Measurements from ENCODE around the gene ATXN10. TPM values are rescaled to one million over a fixed set of nuclear protein-coding genes. Genes with fewer than 3 reads are reported as not detected.

Gene ATXN10
- total RNA-seq, 2 experiments from 2014 or later: 43.8 to 48.0 TPM

DNA sequence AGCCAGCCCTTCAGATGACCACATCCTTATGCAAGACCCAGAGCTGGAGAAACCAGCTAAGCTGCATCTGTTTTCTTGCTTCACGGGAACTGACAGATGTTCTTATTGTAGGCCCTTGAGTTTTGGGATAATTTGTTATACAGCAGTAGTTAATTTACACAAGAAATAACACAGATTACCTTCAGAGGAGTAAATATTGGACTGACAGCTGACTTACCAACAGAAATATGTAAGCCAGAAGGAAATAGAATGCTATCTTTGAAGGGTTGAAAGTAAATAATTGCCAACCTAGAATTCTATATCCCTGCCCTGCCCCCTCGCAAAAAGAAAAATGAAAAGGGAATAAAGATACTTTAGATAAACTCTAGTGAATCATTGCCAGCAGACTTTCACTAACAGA is 181.2 kb downstream of the ATXN10 start:
- POLR2A ChIA-PET: no interaction called here
- ATAC-seq (ENCODE audit: poor library complexity): no peak
- H3K27ac Mint-ChIP-seq: no peak overlapping the region

DNA sequence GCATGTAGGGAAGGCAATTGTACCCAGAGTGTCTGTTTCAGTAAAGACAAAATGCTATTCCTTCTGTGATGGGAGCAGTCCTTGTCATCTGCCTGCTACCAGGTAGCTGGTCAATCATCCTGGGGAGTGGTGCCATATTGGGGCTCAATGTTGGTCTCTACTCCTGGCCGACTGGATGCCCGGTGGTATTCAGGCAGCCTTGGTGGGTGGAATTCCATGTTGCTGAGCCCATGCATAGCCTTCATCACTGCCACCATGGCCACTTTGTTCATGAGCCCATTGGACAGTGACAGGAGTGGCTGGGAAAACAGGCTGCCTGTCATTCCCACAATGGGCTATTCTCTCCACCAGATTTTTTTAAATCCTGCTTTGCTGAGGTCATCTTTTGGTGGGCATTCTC is 184.3 kb downstream of the ATXN10 start:
- POLR2A ChIA-PET: no interaction called here
- no peak overlapping the region for H3K4me3 ChIP-seq (ENCODE audit: low read length)
- peaks cover 65% of the 10 kb centered on the region for H3K36me3 Mint-ChIP-seq (ENCODE audit: low read depth)

More for the DNA sequence above, 181.2 kb downstream of the ATXN10 start:
- no peaks in the 10 kb centered on the region for H3K27me3 ChIP-seq (ENCODE audit: control insufficient read depth in 1 of 2, insufficient read depth in 2 of 2, low read length in 2 of 2)
- H3K4me3 Mint-ChIP-seq: no peak overlapping the region
- no peak overlapping the region for H3K4me3 ChIP-seq (ENCODE audit: low read length)
- TF ChIP-seq, protein P1, sequence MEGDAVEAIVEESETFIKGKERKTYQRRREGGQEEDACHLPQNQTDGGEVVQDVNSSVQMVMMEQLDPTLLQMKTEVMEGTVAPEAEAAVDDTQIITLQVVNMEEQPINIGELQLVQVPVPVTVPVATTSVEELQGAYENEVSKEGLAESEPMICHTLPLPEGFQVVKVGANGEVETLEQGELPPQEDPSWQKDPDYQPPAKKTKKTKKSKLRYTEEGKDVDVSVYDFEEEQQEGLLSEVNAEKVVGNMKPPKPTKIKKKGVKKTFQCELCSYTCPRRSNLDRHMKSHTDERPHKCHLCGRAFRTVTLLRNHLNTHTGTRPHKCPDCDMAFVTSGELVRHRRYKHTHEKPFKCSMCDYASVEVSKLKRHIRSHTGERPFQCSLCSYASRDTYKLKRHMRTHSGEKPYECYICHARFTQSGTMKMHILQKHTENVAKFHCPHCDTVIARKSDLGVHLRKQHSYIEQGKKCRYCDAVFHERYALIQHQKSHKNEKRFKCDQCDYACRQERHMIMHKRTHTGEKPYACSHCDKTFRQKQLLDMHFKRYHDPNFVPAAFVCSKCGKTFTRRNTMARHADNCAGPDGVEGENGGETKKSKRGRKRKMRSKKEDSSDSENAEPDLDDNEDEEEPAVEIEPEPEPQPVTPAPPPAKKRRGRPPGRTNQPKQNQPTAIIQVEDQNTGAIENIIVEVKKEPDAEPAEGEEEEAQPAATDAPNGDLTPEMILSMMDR (IDR thresholded peaks at IDR 0.05): no peak
- no peaks in the 10 kb centered on the region for H3K4me1 ChIP-seq (ENCODE audit: insufficient read depth, low read length)
- DNase-seq: no peak
- H3K9me3 Mint-ChIP-seq: peaks cover 13% of the 10 kb centered on the region
- no peak overlapping the region for H3K27ac ChIP-seq (ENCODE audit: low read depth in 1 of 2, low read length in 2 of 2)
- intact Hi-C loops (cut with DNase I, micrococcal nuclease): no loop called here
- no peaks in the 10 kb centered on the region for H3K4me1 Mint-ChIP-seq (ENCODE audit: low read depth)
- CTCF ChIA-PET: no interaction called here
- peaks cover 89% of the 10 kb centered on the region for H3K36me3 Mint-ChIP-seq (ENCODE audit: low read depth)
- peaks cover 49% of the 10 kb centered on the region for H3K36me3 ChIP-seq (ENCODE audit: insufficient read depth, low read length)
- no peaks in the 10 kb centered on the region for H3K27me3 Mint-ChIP-seq
- H3K9me3 ChIP-seq (ENCODE audit: control insufficient read depth in 1 of 2, insufficient read depth in 1 of 2, low read length in 2 of 2): peaks cover 12 to 17% of the 10 kb centered on the region in 2 experiments

DNA sequence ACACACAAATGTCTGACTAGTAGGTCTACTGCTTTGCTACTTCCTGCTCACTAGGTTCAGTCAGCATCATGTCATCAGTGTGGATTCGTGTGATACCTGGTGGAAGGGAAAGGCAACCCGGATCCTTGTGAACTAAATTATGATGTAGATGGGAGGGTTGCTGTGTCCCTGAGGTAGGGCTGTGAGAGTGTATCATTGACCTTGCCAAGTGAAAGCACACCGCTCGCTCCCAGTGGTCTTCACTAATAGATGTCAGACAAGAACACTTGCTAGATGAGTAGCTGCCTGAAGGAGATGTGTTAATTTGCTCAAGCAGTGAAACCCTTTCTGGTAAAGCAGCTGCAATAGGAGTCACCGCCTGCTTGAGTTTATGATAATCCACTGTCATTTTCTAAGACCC is 185.9 kb downstream of the ATXN10 start:
- DNase-seq (no peak), ATAC-seq (ENCODE audit: poor library complexity) (no peak)
- no peak overlapping the region for H3K4me3 ChIP-seq (ENCODE audit: low read length)
- peaks cover 5 to 30% of the 10 kb centered on the region in 2 experiments for H3K9me3 ChIP-seq (ENCODE audit: control insufficient read depth in 1 of 2, insufficient read depth in 1 of 2, low read length in 2 of 2)
- ChIA-PET CTCF (no interaction called here), POLR2A (no interaction called here)
- intact Hi-C loops (cut with DNase I, micrococcal nuclease): no loop called here
- peaks cover 51% of the 10 kb centered on the region for H3K36me3 Mint-ChIP-seq (ENCODE audit: low read depth)
- H3K27me3 ChIP-seq (ENCODE audit: control insufficient read depth in 1 of 2, insufficient read depth in 2 of 2, low read length in 2 of 2): no peaks in the 10 kb centered on the region
- no peak overlapping the region for H3K27ac Mint-ChIP-seq
- peaks cover 2% of the 10 kb centered on the region for H3K9me3 Mint-ChIP-seq
- no peaks in the 10 kb centered on the region for H3K27me3 Mint-ChIP-seq
- H3K4me1 Mint-ChIP-seq (ENCODE audit: low read depth): no peaks in the 10 kb centered on the region
- peaks cover 8% of the 10 kb centered on the region for H3K36me3 ChIP-seq (ENCODE audit: insufficient read depth, low read length)
- no peaks in the 10 kb centered on the region for H3K4me1 ChIP-seq (ENCODE audit: insufficient read depth, low read length)
- H3K4me3 Mint-ChIP-seq: no peak overlapping the region
- no peak overlapping the region for H3K27ac ChIP-seq (ENCODE audit: low read depth in 1 of 2, low read length in 2 of 2)
- TF ChIP-seq, protein P1 (IDR thresholded peaks at IDR 0.05): no peak

More for the DNA sequence above, 184.3 kb downstream of the ATXN10 start:
- CTCF ChIA-PET: no interaction called here
- ATAC-seq (ENCODE audit: poor library complexity) (no peak), DNase-seq (no peak)
- Histone ChIP-seq H3K36me3 (ENCODE audit: insufficient read depth, low read length) (peaks cover 22% of the 10 kb centered on the region), H3K4me1 (ENCODE audit: insufficient read depth, low read length) (no peaks in the 10 kb centered on the region), H3K9me3 (ENCODE audit: control insufficient read depth in 1 of 2, insufficient read depth in 1 of 2, low read length in 2 of 2) (peaks cover 12 to 26% of the 10 kb centered on the region in 2 experiments), H3K27me3 (ENCODE audit: control insufficient read depth in 1 of 2, insufficient read depth in 2 of 2, low read length in 2 of 2) (no peaks in the 10 kb centered on the region), H3K27ac (ENCODE audit: low read depth in 1 of 2, low read length in 2 of 2) (no peak overlapping the region)
- Mint-ChIP-seq H3K4me3 (no peak overlapping the region), H3K9me3 (peaks cover 8% of the 10 kb centered on the region), H3K27me3 (no peaks in the 10 kb centered on the region), H3K4me1 (ENCODE audit: low read depth) (no peaks in the 10 kb centered on the region), H3K27ac (no peak overlapping the region)
- intact Hi-C loops (cut with DNase I, micrococcal nuclease): no loop called here
- TF ChIP-seq, protein P1 (IDR thresholded peaks at IDR 0.05): no peak
